Heart left ventricle (tissue), 13 donors: ENCODE data around the gene ZNF740.

Experiments used
- POLR2A ChIP-seq, 2 donors: fragments of 450-650 bp; IDR thresholded peaks; one replicate each; pipeline ENCODE4 v1.6.1; 2017; ENCODE audit warnings: antibody characterized with exemption in 2 of 2, mild to moderate bottlenecking in 2 of 2, moderate library complexity in 2 of 2
- TF ChIP-seq, protein P1 (sequence below), 12 donors: fragments of 200-600 bp; sonication (generic) in 4 of 12; IDR thresholded peaks; one replicate each; pipeline versions ENCODE4 v1.5.0 to v1.8.0; 2018 to 2022; ENCODE audit warnings: antibody characterized with exemption in 12 of 12, mild to moderate bottlenecking in 5 of 12
- donor health status: ischemic (EF 13 %, LVEDD 7.1; RV severe dilation, severe dysfunction).
- donor health status: DM: no; HTN: yes; CAD: no.
- donor health status: DM: no; HTN: no; CAD: no.
- donor health status: ischemic (EF 25% LVEDD 6.9; RV normal size, moderate dysfunction).
- donor health status: ischemic (EF 25% LVEDD 5.7; RV mildly dilated, moderate dysfunction).
- donor health status: ischemic (EF 35%, LVEDD 5.7; RV mildly dilated, moderate dysfunction).
- donor health status: nonischemic (EF 11% LVEDD 7.7; RV severe dilation, severe dysfunction).
- donor health status: DM: yes; HTN: yes; CAD: no.
- donor health status: PGD.
- donor health status: ischemic (EF 29% LVEDD 5.4; RV normal size, mild dysfunction).
- donor health status: nonischemic (EF 23%, LVEDD 6.1; RV moderate dilation, normal function).

DNA sequence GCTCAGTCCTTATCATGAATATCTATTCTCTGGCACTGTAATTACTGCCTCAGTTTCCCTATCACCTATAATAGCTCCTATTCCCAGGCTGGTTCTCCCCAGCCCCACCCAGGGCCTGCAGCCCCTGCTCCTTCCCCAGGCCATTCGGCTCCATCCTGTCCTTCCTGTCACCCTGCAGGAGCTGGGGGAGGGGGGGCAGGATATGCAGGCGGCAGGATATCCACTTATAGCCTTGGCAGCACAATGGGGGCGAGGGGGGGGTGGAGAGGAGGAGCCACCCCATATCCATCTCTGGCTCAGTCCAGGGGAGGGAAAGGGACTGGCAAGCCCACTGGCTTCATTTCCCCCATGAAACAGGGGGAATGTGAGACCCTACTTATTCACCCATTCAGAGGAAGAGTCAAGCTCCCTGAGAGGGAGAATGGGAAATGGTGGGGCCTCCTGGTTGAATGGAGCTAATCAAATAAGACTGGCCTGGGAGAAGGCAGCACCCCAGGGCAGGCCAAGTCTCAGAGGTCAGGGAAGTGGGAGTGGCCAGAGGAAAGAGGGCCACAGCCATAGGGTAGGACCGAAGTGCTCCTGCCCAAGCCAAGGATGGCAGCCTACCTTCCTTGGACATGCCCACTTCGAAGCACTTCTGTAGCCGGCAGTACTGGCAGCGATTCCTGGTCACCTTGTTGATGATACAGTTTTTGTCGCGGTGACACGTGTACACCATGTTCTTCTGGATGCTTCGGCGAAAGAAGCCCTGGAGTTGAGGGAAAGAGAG, 34.3 kb downstream of the ZNF740 start:
- TF ChIP-seq, protein P1, sequence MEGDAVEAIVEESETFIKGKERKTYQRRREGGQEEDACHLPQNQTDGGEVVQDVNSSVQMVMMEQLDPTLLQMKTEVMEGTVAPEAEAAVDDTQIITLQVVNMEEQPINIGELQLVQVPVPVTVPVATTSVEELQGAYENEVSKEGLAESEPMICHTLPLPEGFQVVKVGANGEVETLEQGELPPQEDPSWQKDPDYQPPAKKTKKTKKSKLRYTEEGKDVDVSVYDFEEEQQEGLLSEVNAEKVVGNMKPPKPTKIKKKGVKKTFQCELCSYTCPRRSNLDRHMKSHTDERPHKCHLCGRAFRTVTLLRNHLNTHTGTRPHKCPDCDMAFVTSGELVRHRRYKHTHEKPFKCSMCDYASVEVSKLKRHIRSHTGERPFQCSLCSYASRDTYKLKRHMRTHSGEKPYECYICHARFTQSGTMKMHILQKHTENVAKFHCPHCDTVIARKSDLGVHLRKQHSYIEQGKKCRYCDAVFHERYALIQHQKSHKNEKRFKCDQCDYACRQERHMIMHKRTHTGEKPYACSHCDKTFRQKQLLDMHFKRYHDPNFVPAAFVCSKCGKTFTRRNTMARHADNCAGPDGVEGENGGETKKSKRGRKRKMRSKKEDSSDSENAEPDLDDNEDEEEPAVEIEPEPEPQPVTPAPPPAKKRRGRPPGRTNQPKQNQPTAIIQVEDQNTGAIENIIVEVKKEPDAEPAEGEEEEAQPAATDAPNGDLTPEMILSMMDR (IDR thresholded peaks at IDR 0.05), result no peak
- no peak for TF ChIP-seq POLR2A (IDR thresholded peaks at IDR 0.05)
